Measurements from ENCODE around the gene AP5S1.

- no peak for TF ChIP-seq CTCF (IDR thresholded peaks at IDR 0.05)
- no peak for TF ChIP-seq POLR2A (IDR thresholded peaks at IDR 0.05)
Observed at GRCh38 chr20:3801846-3802245, 18.5 kb upstream of the AP5S1 start.

Measured in uterus (tissue), 2 donors.